GM12875 (cell line): ENCODE results near the gene ATP8B2.

Experiments used
- H3K4me3 ChIP-seq: one replicate; pipeline ENCODE4 v1.5.1; 2011; ENCODE audit warnings: low read depth, low read length, control low read depth
- TF ChIP-seq, protein P1 (sequence below): IDR thresholded peaks from 2 replicates; pipeline ENCODE4 v1.5.1; 2011; ENCODE audit warnings: low read depth, mild to moderate bottlenecking, control low read depth, inconsistent platforms, low read length, moderate library complexity, borderline replicate concordance; ENCODE audit not compliant: insufficient read depth

Gene ATP8B2

DNA sequence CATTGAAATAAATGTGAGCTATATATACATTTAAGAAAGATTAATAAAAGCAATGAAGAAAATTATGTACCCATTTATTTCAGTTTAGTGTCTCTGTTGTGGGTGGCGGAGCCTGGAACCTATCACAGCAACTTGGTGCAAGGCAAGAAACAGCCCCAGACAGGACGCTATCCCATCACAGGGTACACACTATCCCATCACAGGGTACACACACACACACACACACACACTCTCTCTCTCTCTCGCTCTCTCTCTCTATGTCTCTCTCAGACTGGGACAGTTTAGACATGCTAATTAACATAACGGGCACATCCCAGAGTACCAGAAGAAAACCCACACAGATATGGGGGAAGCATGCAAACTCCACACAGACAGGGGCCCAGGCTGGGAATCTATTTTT lies 73.4 kb downstream of the ATP8B2 start:
- H3K4me3 ChIP-seq: no peak overlapping the region
- TF ChIP-seq, protein P1, sequence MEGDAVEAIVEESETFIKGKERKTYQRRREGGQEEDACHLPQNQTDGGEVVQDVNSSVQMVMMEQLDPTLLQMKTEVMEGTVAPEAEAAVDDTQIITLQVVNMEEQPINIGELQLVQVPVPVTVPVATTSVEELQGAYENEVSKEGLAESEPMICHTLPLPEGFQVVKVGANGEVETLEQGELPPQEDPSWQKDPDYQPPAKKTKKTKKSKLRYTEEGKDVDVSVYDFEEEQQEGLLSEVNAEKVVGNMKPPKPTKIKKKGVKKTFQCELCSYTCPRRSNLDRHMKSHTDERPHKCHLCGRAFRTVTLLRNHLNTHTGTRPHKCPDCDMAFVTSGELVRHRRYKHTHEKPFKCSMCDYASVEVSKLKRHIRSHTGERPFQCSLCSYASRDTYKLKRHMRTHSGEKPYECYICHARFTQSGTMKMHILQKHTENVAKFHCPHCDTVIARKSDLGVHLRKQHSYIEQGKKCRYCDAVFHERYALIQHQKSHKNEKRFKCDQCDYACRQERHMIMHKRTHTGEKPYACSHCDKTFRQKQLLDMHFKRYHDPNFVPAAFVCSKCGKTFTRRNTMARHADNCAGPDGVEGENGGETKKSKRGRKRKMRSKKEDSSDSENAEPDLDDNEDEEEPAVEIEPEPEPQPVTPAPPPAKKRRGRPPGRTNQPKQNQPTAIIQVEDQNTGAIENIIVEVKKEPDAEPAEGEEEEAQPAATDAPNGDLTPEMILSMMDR: no peak

DNA sequence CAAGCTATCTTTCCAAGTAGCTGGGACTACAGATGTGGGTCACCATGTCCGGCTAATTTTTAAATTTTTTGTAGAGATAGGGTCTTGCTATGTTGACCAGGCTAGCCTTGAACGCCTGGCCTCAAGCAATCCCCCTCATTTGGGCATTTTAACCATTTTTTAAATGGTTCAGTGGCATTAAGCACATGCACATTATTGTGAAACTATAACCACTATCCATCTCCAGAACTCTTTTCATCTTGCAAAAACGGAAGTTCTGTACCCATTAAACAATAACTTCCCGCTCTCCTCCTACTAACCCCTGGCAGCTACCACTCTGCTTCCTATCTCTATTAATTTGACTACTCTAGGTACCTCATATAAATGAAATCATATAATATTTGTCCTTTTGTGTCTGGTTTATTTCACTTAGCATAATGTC lies 75.1 kb downstream of the ATP8B2 start:
- no peak overlapping the region for H3K4me3 ChIP-seq
- TF ChIP-seq, protein P1: no peak
